Upper lobe of left lung (tissue), 6 donors: ENCODE measurements around the gene C10orf53. TPM values are rescaled to one million over a fixed set of nuclear protein-coding genes. Genes with fewer than 3 reads are reported as not detected.
"Not testable (repeated sequence)": the region's sequence is repeated elsewhere in the genome, so short reads cannot be mapped to it uniquely, and the experiment has no call there.

ENCODE experiments used
- ATAC-seq, 2 donors: fragments of 200-7000 bp; cut with Tn5 transposase; one replicate each; pipeline ENCODE4 v1.9.1; 2022; ENCODE audit warnings: mild to moderate bottlenecking in 2 of 2, moderate library complexity in 2 of 2; ENCODE audit not compliant: low FRiP score in 2 of 2
- DNase-seq, 2 donors: peaks; one replicate each; pipeline ENCODE4 v3.0.0-alpha.2; 2019 to 2020
- H3K27ac ChIP-seq, 4 donors: fragments of 200-600 bp; sonication (generic); one replicate each; pipeline ENCODE4 v1.5.1; 2016 to 2019
- H3K27me3 ChIP-seq, 4 donors: fragments of 200-600 bp; sonication (generic); one replicate each; pipeline ENCODE4 v1.5.1; 2017 to 2019
- H3K36me3 ChIP-seq, 4 donors: fragments of 200-600 bp; sonication (generic); one replicate each; pipeline ENCODE4 v1.5.1; 2016 to 2019
- H3K4me1 ChIP-seq, 4 donors: fragments of 200-600 bp; sonication (generic); one replicate each; pipeline ENCODE4 v1.5.1; 2018 to 2019
- H3K4me3 ChIP-seq, 4 donors: fragments of 200-600 bp; sonication (generic); one replicate each; pipeline ENCODE4 v1.5.1; 2017 to 2019; ENCODE audit warnings: mild to moderate bottlenecking in 2 of 4, moderate library complexity in 1 of 4
- H3K9me3 ChIP-seq, 4 donors: fragments of 200-600 bp; sonication (generic); one replicate each; pipeline ENCODE4 v1.5.1; 2018 to 2019
- CTCF ChIP-seq, 6 experiments: fragments of 450-650 bp in 4 of 6; fragments of 200-600 bp in 2 of 6; sonication (generic) in 2 of 6; IDR thresholded peaks; one replicate each; pipeline ENCODE4 v1.5.1; 2016 to 2019; ENCODE audit warnings: antibody characterized with exemption in 6 of 6
- EP300 ChIP-seq, 4 donors: sonication (generic); formaldehyde crosslinking; IDR thresholded peaks; one replicate each; pipeline ENCODE4 v1.5.1; 2017; ENCODE audit warnings: antibody characterized with exemption in 4 of 4, control low read depth in 2 of 4
- POLR2A ChIP-seq, 4 donors: fragments of 450-650 bp; IDR thresholded peaks; one replicate each; pipeline ENCODE4 v1.5.1; 2016 to 2017; ENCODE audit warnings: antibody characterized with exemption in 4 of 4, mild to moderate bottlenecking in 2 of 4
- POLR2AphosphoS5 ChIP-seq, 2 donors: sonication (generic); formaldehyde crosslinking; IDR thresholded peaks; one replicate each; pipeline ENCODE4 v1.5.1; 2017; ENCODE audit warnings: antibody characterized with exemption in 2 of 2
- WGBS, 2 donors: methylation state at CpG; one replicate each; pipeline ENCODE4 v1.1.5; 2017 to 2018; 5-methylcytosine and 5-hydroxymethylcytosine counted together
- total RNA-seq, 6 donors: library from RNA; depleted of rRNA in 4 of 6; stranded (reverse); fragments of >200 nt in 4 of 6; gene quantifications; one replicate each; pipeline versions ENCODE4 v1.1.0 to v1.2.1, GENCODE V29; 2016 to 2021
- donor health status: DM: no; HTN: no; CAD: no; lungs with moderate emphysema.
- donor health status: DM: no; HTN: yes; CAD: no; lungs with severe emphysema.

C10orf53 gene
- total RNA-seq, 6 donors from 2014 or later: not detected

- DNase-seq: no peak
- Histone ChIP-seq H3K9me3 (no peaks in the 10 kb centered on the region), H3K36me3 (no peaks in the 10 kb centered on the region), H3K4me1 (no peaks in the 10 kb centered on the region), H3K27ac (no peak overlapping the region), H3K27me3 (no peaks in the 10 kb centered on the region), H3K4me3 (no peak overlapping the region)
- ATAC-seq: no peak
- 46 to 93% methylated on average over 2 of the region's 2 CpGs for WGBS, 2 donors
- TF ChIP-seq POLR2AphosphoS5 (IDR thresholded peaks at IDR 0.05): no peak
- TF ChIP-seq EP300 (IDR thresholded peaks at IDR 0.05): no peak
- TF ChIP-seq CTCF (IDR thresholded peaks at IDR 0.05): no peak
- no peak for TF ChIP-seq POLR2A (IDR thresholded peaks at IDR 0.05)
Observed at GRCh38 chr10:49667991-49668390, 11.5 kb upstream of the C10orf53 start.

DNA sequence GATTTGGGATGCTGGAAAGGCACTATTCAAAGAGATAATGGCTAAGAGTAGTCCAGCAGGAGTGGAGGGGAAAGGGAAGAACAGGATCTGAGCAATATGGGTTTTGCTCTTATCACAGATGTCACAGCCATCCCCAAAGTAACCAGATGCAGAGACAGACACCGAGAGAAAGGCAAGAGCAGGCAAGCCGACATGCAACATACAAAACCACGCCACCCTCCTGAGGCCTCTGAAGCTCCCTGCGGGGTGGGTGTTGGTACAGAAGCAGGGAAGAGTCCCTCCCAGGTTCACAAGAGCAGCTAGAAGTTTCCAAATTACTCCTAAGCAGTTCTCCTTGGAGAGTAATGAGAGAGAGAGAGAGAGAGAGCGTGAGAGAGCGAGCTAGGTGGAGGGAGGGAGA lies 10.8 kb upstream of the C10orf53 start:
- Histone ChIP-seq H3K36me3 (no peaks in the 10 kb centered on the region), H3K27ac (no peak overlapping the region), H3K4me3 (no peak overlapping the region), H3K27me3 (no peaks in the 10 kb centered on the region), H3K4me1 (no peaks in the 10 kb centered on the region), H3K9me3 (no peaks in the 10 kb centered on the region)
- 64 to 77% methylated on average over 6 of the region's 6 CpGs for WGBS, 2 donors
- TF ChIP-seq EP300 (IDR thresholded peaks at IDR 0.05): no peak
- TF ChIP-seq CTCF (IDR thresholded peaks at IDR 0.05): no peak
- TF ChIP-seq POLR2AphosphoS5 (IDR thresholded peaks at IDR 0.05): no peak
- no peak for TF ChIP-seq POLR2A (IDR thresholded peaks at IDR 0.05)
- no peak for DNase-seq
- no peak for ATAC-seq

DNA sequence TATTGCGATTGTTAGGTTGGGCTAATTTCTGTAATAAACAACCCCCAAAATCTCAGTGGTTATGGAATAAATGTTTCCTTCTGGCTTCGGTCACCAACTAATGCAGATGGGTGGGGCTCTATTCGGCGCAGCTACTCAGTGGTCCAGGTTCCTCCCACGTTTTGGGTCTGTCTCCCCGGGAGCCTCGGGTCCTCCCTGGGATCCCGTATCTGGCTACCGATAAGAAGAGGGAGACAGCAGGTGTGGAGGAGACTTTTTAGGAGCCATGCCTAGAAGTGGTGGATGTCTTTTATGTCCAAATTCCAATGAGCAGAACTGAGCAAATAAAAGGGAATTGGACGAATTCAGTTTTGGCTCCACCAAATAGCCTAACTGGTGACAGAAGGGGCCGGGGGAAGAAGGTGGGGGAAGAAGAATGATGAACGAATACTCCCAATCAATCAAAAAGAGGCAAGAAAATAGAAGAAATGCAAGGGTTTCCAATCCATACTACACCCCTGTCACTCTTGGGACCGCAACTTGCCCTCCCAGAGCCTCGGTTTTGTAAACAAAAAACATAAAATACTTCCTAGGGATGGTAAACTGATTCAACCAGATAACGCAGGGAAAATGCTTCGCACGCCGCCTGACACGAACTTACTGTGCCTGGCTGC lies 498 bp upstream of the C10orf53 start:
- Histone ChIP-seq H3K36me3 (no peaks in the 10 kb centered on the region), H3K4me1 (peaks cover 0 to 7% (median 0%) of the 10 kb centered on the region in 4 donors), H3K4me3 (no peak overlapping the region), H3K27me3 (peaks cover 0 to 11% (median 2%) of the 10 kb centered on the region in 4 donors), H3K27ac (no peak overlapping the region), H3K9me3 (peaks cover 0 to 3% (median 0%) of the 10 kb centered on the region in 4 donors)
- WGBS, 2 donors: 16 to 25% methylated on average over 19 of the region's 19 CpGs
- DNase-seq: no peak
- TF ChIP-seq POLR2A (IDR thresholded peaks at IDR 0.05) (no peak), CTCF (IDR thresholded peaks at IDR 0.05) (no peak), EP300 (IDR thresholded peaks at IDR 0.05) (no peak), POLR2AphosphoS5 (IDR thresholded peaks at IDR 0.05) (no peak)
- ATAC-seq: no peak

GRCh38 chr10:49682449-49682848 lies 3.0 kb downstream of the C10orf53 start:
- H3K27ac ChIP-seq, ATAC-seq, DNase-seq, H3K9me3 ChIP-seq, H3K4me1 ChIP-seq, H3K36me3 ChIP-seq, H3K4me3 ChIP-seq: not testable (repeated sequence)
- 82% methylated on average over 1 to 5 of the region's 5 CpGs for whole genome bisulfite sequencing, 2 donors
- peaks cover 0 to 11% (median 2%) of the 10 kb centered on the region in 4 donors for H3K27me3 ChIP-seq

DNA sequence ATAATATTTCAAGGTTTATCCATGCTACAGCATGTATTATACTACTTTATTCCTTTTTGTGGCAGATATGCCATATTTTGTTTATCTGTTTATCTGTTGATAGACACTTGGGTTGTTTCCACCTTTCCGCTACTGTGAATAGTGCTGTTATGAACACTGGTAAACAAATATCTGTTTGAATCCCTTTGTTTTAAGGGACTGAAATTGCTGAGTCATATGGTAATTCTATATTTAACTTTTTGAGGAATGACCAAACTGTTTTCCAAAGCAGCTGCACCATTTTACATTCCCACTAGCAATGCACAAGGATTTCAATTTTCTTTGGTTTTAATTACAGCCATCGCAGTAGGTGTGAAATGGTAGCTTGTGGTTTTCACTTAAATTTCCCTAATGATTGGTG lies 3.4 kb downstream of the C10orf53 start:
- no peaks in the 10 kb centered on the region for H3K36me3 ChIP-seq
- WGBS, 2 donors: 92 to 100% methylated on average over 2 of the region's 2 CpGs
- peaks cover 0 to 3% (median 0%) of the 10 kb centered on the region in 4 donors for H3K9me3 ChIP-seq
- H3K27ac ChIP-seq: no peak overlapping the region
- H3K4me1 ChIP-seq: peaks cover 0 to 7% (median 0%) of the 10 kb centered on the region in 4 donors
- DNase-seq (no peak), ATAC-seq (no peak)
- H3K27me3 ChIP-seq: peaks cover 0 to 11% (median 2%) of the 10 kb centered on the region in 4 donors
- TF ChIP-seq POLR2A (IDR thresholded peaks at IDR 0.05): no peak
- no peak for TF ChIP-seq EP300 (IDR thresholded peaks at IDR 0.05)
- no peak for TF ChIP-seq CTCF (IDR thresholded peaks at IDR 0.05)
- TF ChIP-seq POLR2AphosphoS5 (IDR thresholded peaks at IDR 0.05): no peak
- no peak overlapping the region for H3K4me3 ChIP-seq
